ENCODE measurements around the gene MXRA7.
"Not testable (repeated sequence)": the region's sequence is repeated elsewhere in the genome, so short reads cannot be mapped to it uniquely, and the experiment has no call there.

Gene MXRA7

GRCh38 chr17:76736349-76737081 lies 25.8 kb upstream of the MXRA7 start:
- peak overlapping the region; percentile 95 for H3K4me3 ChIP-seq (ENCODE audit: low read depth, low read length)
- no peak for DNase-seq (ENCODE audit: low read depth)

- H3K4me3 ChIP-seq (ENCODE audit: low read depth, low read length): peak overlapping the region; percentile 95
- DNase-seq (ENCODE audit: low read depth): no peak
These were observed 25.0 kb upstream of the MXRA7 start for GRCh38 chr17:76735586-76736348.

GRCh38 chr17:76735006-76735405 lies 24.2 kb upstream of the MXRA7 start:
- peak overlapping the region; percentile 95 for H3K4me3 ChIP-seq (ENCODE audit: low read depth, low read length)
- DNase-seq (ENCODE audit: low read depth): no peak

- no peak for DNase-seq (ENCODE audit: low read depth)
- peak overlapping the region; percentile 95 for H3K4me3 ChIP-seq (ENCODE audit: low read depth, low read length)
These were observed 23.5 kb upstream of the MXRA7 start for GRCh38 chr17:76734080-76734840.

- no peak for DNase-seq (ENCODE audit: low read depth)
- no peak overlapping the region for H3K4me3 ChIP-seq (ENCODE audit: low read depth, low read length)
These were observed 22.8 kb upstream of the MXRA7 start for GRCh38 chr17:76733618-76733957.

- H3K4me3 ChIP-seq (ENCODE audit: low read depth, low read length): no peak overlapping the region
- no peak for DNase-seq (ENCODE audit: low read depth)
These were observed 22.2 kb upstream of the MXRA7 start for GRCh38 chr17:76732734-76733617.

GRCh38 chr17:76731800-76732733 lies 21.3 kb upstream of the MXRA7 start:
- not testable (repeated sequence) for DNase-seq (ENCODE audit: low read depth)

GRCh38 chr17:76727745-76728456 lies 17.1 kb upstream of the MXRA7 start:
- peak overlapping the region; percentile 92 for H3K4me3 ChIP-seq (ENCODE audit: low read depth, low read length)
- DNase-seq (ENCODE audit: low read depth): no peak

More at GRCh38 chr17:76731800-76732733, 21.3 kb upstream of the MXRA7 start:
- H3K4me3 ChIP-seq (ENCODE audit: low read depth, low read length): not testable (repeated sequence)

GRCh38 chr17:76726776-76727718 lies 16.3 kb upstream of the MXRA7 start, which contains the start of gene METTL23:
METTL23 (plus strand) TSS chr17:76726839; CDS start chr17:76729711, 2,872 bp downstream.
- H3K4me3 ChIP-seq (ENCODE audit: low read depth, low read length): peak within 1 kb of the TSS; percentile 92
- no peak for DNase-seq (ENCODE audit: low read depth)

- peak; percentile 89 for DNase-seq (ENCODE audit: low read depth)
- H3K4me3 ChIP-seq (ENCODE audit: low read depth, low read length): peak within 1 kb of the TSS; percentile 92
These were observed 15.5 kb upstream of the MXRA7 start, which contains the start of gene JMJD6 for GRCh38 chr17:76726231-76726775. JMJD6 (minus strand) TSS chr17:76726606; CDS start chr17:76726475, 131 bp downstream.

GRCh38 chr17:76725580-76726230 lies 14.9 kb upstream of the MXRA7 start:
- H3K4me3 ChIP-seq (ENCODE audit: low read depth, low read length): peak overlapping the region; percentile 92
- DNase-seq (ENCODE audit: low read depth): no peak

GRCh38 chr17:76723812-76724211 lies 13.0 kb upstream of the MXRA7 start:
- no peak overlapping the region for H3K4me3 ChIP-seq (ENCODE audit: low read depth, low read length)
- no peak for DNase-seq (ENCODE audit: low read depth)

GRCh38 chr17:76722977-76723376 lies 12.2 kb upstream of the MXRA7 start:
- not testable (repeated sequence) for DNase-seq (ENCODE audit: low read depth); H3K4me3 ChIP-seq (ENCODE audit: low read depth, low read length)

- no peak for DNase-seq (ENCODE audit: low read depth)
- no peak overlapping the region for H3K4me3 ChIP-seq (ENCODE audit: low read depth, low read length)
These were observed 11.5 kb upstream of the MXRA7 start for GRCh38 chr17:76722279-76722678.

- H3K4me3 ChIP-seq (ENCODE audit: low read depth, low read length): no peak overlapping the region
- no peak for DNase-seq (ENCODE audit: low read depth)
These were observed 10.7 kb upstream of the MXRA7 start for GRCh38 chr17:76721463-76721862.

- no peak for DNase-seq (ENCODE audit: low read depth)
- no peak overlapping the region for H3K4me3 ChIP-seq (ENCODE audit: low read depth, low read length)
These were observed 10.2 kb upstream of the MXRA7 start for GRCh38 chr17:76720941-76721340.
